Activated T-cell treated with anti-CD3 and anti-CD28 coated beads, Interleukin-2, amount 50 U/mL, for 48 hours (primary cell): ENCODE results near the gene C15orf61.

Experiments
- DNase-seq, 2 experiments: peaks; one replicate each; pipeline ENCODE4 v3.0.0-alpha.2; 2020

C15orf61 gene

DNA sequence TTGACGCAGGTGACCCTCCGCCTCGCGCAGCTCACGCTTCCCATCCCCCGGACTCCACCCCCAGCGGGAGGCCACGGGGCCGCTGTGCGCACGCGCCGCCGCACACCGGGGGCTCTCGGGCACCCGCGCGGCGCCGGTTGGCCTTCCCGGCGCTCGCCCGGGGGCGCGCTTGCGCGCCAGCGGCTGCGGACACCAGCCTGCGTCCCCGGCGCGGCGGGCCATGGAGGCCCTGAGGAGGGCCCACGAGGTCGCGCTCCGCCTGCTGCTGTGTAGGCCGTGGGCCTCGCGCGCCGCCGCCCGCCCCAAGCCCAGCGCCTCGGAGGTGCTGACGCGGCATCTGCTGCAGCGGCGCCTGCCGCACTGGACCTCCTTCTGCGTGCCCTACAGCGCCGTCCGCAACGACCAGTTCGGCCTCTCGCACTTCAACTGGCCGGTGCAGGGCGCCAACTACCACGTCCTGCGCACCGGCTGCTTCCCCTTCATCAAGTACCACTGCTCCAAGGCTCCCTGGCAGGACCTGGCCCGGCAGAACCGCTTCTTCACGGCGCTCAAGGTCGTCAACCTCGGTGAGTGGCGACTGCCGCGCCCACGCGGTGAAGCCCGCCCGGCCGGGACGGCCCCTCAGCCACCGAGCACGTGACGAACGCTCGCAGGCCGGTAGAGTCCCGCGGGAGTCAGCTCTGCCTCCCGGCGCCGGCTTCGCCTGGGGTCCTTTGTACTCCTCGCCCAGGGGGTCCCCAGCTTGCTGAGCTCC, at the start of gene C15orf61:
Gene C15orf61, plus strand, starts transcription at position 103 of the 754 bp plus-strand sequence. Its CDS starts 118 bp downstream, at position 221.
- DNase-seq: peak; percentile 88 to 90

DNA sequence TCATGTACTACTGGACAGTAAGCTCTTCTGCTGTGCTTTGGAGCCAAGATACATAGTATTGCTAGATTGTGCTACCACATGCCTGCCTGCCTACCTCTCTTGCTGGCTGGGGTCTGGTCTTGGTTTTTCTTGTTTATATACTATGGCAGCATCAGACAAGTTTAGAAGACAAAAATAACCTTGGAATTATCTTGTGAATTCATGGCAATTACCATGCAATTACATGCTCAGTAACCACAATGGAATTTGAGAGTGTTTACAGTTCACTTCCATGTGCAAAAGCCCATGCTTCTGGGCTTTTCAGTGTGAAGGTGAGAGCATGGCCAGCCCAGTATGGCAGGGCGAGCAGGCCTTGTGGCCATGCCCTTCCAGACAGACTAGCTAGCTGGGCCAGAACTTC, 48.0 kb upstream of the C15orf61 start:
- no peak for DNase-seq

DNA sequence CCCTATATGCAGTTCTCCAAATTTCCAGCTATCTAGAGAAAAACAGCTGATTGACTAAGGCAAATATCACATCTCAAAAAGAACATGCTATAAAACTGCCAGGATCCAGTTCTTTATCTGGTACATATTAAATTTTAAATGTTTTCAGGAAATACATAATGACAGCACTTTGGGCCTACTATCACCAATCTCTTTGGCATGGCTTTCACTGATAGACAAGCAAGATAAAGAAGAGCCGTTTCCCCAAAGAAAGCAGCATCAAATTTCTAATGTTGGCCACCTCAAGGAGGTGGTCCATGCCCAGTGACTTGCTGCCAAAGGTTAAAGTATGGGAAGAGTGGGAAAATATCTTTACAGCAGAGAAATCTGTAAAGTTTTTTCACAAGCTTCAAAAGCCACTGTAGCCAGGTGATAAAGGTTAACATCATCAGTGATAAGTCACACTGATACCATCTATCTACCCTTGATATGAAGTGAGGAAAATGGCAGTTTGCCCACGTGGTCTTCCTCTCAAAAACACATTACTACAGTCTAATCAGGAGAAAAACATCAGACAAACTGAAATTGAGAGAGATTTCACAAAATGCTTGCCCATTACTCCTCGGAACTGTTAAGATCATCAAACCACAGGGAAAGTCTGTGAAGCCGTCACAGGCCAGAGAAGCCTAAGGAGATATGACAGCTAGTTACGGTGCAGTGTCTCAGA, 46.4 kb upstream of the C15orf61 start:
- no peak for DNase-seq

DNA sequence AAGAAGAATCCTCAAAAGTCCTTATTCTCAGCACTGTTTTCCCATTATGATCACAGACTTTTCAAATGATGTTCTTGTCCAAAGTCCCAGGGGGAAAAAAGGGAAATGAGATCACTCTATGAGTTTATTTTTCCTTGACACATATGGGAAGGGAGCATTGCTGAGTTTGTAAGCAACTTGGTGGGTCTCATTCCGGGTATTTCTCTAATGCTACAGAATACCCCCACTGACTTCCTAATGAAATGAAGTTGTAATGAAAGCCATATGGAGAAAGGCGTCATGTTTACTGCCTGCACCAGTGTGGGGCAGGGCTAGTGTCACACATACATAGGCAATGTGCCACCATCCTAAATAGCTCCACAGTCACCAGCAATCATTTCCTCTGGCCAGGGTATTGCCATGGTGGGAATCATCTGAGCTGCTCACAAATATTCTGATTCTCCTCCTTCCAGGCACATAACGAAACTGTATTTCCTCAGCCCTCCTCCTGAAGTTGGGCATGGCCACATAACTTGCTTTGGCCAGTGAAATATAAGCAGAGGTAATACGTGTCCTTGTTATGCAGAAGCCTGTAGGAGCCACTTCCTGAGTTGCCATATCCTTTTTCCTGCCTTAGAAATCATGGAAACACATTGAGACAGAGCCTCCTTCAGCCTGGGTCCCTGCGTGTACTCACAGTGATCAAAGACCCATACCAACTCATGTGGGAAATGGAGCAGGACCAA, 41.0 kb upstream of the C15orf61 start:
- no peak for DNase-seq

DNA sequence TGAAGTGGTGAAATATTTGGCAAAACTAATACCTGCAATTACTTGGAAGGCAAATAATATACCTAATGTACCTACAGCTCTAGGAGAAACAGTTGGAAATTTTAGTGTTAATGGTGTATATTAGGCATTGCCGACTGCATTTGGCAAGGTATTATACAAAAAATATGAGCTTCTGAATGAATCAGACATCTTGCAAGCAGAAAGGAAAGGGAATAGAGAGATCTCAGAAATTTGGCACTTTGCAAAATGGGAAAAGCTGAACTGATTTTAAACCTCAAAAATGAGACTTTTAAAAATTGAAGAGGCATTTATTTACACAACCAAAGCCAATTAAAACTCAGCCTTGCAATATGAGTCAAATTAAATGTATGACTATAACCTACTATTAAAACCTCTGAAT, 40.2 kb upstream of the C15orf61 start:
- DNase-seq: no peak

DNA sequence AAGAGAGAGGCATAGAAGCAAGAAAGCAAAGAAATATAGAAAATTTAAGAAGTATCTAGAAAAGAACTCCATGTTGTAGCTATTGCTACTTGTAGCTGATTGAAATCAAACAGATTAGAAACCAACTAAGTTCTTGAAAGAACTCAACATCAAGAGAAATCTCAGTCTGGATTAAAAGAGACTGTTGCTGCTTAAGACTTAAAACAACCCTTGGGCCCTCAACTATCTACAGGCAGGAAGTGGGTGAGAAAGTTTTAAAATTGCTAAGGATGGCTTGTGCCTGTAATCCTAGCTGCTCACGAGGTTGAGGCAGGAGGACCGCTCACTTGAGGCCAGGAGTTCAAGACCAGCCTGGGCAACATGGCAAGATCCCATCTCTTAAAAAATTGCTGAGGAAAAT, 39.3 kb upstream of the C15orf61 start:
- DNase-seq: no peak

DNA sequence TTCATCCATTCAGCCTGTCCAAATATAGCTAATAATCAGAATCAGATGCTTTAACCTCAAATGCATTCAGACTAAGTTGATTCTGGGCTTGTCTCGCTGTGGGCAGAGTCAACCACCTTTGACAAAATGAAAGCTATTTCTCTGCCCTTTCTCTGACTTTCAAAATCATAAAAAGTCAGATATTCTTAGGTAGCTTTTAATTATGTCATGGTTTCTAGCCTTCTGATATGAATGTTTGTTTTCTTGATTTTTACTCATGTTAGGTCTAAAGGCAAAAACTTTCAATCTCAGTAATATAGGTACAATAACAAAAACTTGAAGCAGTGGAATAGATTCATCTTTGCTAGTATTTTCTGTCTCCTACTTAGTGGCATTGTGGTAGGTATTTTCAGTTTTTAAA, 25.3 kb upstream of the C15orf61 start:
- no peak for DNase-seq

DNA sequence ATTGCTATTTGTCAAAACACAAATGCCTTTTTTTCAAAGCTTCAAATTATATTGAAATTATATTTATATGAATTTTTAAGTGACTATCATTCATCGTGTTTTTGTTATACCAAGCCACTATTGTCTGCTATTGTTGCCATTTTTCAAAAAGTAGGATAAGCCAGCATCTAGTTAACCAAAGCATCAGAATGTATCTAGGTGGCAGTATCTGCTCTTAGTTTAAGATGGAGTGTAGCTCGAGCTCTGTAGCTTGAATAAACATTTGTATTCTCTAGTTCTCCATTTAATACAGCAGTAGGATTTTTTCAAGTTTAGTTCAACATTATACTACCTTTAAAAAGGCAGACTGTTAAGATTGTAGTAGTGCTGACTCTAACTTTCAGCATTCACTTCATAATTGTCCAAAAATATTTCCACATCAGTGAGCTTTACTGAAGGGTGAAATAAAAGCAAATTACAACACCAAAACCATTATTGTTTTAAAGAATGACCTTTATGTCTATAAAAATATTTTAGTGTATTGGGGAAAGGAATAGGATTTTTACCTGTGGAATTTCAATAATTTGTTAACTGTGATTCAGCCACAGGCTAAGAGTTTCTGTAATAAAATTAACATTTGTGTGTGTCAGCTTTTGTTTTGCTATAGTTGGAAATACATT, 19.6 kb upstream of the C15orf61 start:
- DNase-seq: no peak

DNA sequence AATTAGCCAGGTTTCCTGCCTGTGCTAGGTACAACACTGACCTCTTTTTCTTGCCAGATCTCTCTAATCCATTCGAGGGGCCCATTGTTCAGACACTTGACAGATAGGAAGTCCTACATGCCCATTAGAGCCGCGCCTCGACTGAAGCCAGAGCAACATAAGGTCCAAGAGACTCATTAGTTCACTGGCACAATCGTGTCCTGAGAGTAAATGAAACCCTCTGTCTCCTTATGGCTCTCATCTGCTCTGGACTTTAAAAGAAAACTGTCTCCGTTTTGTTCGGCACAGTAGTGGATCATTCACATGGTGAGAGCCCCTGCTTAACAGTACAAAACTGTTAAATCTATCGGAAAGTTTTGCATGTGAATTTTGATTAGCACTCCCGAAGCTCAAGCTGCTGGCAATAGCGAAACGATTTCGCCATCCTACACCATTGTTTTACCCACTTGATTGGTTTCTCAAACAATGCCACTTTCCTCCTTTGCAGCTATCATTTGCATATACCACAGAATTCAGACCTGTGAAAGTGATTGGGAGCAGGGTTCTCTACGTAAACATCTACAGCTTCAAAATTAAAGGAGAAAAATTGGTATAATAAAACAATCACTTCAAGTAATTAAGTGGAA, 19.0 kb upstream of the C15orf61 start:
- no peak for DNase-seq

DNA sequence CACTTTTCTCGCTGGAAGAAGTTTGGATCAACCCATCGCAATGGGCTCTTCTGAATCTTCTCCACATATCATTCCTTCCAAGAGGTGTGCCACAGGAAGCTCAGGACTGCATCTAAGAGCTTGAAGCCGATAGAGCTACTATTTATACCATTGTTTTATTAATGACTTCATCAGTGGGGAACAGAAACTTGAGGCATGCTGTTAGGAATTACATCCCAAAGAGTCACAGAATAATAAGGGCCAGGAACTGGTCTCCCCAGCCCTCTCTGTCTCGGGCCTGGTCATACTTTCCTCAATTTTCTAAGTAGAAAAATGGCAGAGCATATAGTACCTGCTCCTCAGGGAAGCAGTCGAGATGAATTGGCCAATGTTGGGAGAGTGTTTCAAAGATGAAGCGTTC, 16.9 kb upstream of the C15orf61 start:
- no peak for DNase-seq

DNA sequence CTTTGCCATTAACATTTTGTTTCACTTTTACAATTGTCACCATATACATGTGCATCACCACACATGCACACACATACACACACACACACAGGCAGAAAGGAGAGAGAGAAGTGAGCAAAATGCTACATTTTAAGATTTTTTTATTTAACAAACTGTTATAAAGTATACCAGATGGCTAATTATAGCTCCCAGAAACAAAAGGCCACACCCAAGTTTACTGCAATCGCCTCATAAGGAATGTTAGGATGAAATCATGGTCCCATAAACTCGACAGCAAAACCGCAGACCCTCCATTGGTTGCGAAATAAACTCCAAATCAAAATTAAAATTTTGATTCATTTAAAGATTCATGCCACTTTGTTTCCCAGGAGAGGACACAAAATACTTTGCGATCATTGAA, 16.1 kb upstream of the C15orf61 start:
- DNase-seq: no peak

DNA sequence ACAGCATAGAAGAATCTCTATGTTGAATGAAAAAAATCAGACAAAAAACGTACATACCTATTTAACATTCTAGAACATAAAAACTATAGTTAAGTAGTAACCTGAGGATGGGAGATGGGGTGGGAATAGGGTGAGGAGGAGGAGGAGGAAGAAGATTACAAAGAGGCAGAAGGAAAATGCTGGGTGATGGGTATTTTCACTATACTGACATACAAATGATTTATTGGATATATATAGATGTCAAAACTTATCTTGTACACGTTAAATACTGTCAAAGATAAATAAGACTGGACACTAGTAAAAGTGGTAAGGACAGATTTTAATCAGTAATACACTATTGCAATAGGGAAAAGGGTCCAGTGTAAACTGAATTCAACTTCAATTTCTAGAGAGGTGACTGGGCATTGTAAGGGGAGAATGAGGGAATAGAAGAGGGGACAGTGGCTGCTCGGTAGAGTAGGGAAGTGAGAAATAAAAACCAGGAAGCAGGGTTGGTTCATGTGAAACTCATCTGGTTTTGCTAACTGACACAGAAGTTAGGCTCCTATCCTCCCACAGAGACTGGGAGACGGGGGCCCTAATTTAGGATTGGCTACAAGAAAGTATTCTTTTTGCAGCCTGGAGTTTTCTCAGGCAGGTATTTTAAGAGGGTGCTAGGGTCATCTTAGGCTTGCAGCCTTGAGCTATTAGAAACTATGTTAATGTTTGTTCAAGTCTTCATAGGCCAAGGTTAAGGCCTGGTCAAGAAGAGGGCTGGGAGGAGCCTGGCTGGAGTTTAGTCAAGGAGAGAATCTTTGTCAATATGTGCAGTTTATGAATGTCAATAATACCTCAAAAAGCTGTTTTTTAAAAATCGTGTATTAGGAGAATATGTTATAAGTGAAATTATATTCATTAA, 15.0 kb upstream of the C15orf61 start:
- no peak for DNase-seq

DNA sequence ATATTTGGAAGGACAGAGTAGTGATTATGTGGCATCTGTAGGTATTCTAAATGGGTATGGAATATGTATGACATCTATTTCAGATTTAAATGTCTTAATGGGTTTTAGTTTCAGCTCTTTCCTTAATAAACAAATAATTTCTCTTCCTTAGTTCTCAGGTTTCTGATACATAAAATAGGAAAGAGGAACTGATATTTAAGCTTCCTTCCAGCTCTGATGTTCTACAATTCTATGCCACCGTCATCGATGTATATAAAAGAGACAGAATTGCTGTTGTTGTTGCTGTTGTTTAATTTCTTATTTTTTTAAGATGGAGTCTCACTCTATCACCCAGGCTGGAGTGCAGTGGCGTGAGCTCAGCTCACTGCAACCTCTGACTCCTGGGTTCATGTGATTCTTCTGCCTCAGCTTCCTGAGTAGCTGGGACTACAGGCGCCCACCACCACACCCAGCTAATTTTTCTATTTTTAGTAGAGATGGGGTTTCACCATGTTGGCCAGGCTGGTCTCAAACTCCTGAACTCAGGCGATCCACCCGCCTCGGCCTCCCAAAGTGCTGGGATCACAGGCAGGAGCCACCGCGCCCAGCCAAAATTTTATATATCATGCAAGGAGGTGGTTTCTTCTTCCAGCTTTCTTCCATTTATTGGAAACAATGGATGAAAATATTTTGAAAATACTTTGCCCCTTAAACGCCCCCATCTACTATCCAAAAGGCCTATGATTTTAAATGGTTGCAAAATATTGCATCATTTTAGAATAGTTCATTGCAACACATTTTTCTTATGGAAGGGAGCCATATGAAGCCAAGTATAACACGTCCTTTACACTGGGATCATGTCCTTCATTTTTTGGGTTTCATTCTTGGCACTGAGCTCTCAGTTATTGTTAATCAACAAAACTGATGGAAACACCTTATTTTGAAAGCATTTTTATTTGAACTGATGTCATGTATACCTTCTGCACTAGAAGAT, 13.9 kb upstream of the C15orf61 start:
- DNase-seq: no peak

DNA sequence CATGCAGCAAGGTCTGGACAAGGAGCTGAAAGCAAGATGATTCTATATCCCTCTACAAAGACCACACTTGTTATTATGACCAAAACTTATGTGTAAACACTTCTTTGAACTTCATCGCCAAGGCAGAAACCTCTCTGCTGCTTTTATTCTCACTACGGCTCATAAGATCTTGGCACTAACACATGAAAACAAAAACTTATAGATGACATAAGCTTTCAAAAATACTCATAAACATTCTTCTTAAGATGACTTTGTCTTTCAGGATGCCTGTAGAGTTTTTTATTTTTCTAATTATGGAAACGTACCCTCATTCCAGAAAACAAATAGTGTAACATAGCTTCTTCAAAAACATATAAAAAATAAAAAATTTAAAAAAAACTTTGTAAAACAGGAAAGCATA, 12.5 kb upstream of the C15orf61 start:
- DNase-seq: no peak

DNA sequence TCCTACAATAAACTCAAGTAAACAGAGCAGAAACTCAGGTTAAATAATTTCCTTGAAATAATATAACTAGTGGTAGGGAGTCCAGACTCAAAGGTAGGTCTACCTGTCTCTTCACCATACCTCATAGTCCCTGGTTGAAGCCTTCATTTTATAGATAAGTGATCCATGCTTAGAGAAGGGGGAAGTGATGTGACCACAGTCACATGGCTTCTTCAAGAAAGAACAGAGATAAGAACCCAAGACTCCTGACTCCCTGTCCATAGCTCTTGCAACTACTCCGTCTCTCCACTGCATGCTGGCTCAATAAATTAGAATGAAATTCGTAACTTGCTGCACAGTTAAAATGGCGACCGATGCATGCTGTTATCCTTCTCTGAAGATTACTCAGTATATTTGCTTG, 11.0 kb upstream of the C15orf61 start:
- DNase-seq: no peak

DNA sequence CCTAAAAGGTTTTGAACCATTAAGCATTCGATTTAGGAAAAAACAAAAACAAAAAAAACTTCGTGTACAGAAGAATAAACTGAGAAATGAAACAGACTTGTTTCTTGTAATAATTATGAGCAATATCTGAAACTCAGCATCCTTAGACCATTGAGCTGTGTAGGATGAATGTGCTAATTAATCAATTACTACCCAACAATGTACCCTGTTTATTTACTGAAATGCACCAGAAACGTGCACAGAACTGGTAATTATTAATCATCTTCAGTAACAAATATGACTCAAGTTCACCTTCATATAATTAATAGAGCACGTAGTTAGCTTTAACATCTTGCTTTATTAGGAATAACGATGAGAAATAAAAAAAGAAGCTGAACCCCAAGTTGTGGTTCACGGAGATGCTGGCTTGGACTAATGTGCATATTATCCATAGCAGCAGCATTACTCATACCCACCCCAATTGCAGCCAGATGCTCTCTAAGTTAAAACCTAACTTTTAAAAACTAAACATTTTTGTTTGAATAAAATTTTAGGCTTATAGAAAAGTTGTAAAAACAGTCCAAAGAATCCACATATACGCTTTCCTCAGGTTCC, 10.2 kb upstream of the C15orf61 start:
- no peak for DNase-seq

DNA sequence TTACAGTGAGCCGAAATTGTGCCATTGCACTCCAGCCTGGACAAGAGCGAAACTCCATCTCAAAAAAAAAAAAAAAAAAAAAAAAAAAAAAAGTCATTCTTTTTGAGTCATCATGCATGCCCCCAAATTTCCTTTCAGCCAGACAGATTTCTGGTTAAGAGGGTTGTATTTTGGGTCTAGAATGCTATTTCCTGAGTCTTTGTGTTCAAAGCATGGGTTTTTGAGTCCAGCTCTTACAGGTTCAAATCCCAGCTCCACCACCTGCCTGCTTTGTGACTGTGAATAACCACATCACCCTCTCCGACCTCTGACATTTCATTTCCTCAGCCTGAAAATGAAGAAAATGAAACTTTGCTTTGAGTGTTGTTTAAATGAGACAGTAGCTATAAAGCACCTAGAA, 9.3 kb upstream of the C15orf61 start:
- DNase-seq: no peak

DNA sequence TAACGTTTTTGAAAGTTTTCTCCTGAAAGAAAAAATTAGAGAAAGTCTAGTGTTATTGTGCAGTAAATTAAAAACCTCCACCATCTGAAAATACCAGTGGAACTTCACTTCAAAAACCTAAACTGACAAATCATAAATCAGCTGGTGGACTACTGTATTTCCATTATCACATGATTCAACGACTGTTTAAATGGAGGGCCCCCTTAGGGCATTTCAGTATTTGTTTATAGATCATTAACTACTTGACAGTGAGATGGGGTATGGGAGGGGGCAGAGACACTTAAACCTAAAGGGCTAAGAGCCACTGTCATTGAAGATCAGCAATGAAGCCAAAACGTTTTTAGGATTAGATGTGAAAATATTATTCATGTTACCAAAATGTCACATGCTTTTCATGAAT, 8.8 kb upstream of the C15orf61 start:
- DNase-seq: no peak

DNA sequence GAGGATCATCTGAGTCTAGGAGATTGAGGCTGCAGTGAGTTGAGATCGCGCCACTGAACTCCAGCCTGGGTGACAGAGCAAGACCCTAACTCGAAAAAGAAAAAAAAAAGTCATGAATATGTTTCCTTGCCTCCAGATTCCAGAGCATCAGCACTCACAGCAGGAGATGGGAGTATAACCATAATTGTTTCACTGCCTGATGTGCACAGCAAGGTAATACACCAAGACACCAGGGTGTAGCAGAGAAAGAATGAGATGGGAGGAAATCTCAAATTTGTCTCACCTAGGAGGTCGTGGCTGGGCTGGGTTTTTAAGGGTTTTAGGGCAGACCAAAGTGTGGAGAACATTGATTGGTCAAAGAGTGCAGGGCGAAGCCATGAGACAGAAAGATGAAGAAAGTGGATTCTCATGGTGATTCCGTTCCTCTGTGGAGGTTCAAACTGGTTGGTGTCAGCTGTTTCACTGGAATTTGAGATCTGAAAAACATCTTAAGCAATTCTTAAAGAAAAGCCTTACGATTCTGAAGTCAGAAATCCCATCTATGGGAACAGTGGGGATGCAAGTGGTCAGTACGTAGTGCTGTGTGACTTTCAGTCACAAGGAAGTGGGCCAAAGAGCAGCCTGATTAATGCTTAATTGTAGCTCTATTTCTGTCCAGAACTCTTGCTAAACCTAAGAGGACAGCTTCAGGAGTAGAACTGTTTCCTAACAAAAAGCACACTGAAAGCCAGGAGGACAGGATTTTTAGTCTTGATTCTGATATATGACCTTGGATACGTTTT, 7.8 kb upstream of the C15orf61 start:
- DNase-seq: no peak
